GM21360 (cell line): ENCODE data around the gene BDKRB1.
"Not testable (repeated sequence)": the region's sequence is repeated elsewhere in the genome, so short reads cannot be mapped to it uniquely, and the experiment has no call there.

Experiments
- ATAC-seq: cut with Tn5 transposase; IDR thresholded peaks from one replicate; pipeline ENCODE4 v1.9.1; 2021; ENCODE audit warnings: mild to moderate bottlenecking, moderate library complexity; ENCODE audit not compliant: unreplicated experiment

BDKRB1 gene

DNA sequence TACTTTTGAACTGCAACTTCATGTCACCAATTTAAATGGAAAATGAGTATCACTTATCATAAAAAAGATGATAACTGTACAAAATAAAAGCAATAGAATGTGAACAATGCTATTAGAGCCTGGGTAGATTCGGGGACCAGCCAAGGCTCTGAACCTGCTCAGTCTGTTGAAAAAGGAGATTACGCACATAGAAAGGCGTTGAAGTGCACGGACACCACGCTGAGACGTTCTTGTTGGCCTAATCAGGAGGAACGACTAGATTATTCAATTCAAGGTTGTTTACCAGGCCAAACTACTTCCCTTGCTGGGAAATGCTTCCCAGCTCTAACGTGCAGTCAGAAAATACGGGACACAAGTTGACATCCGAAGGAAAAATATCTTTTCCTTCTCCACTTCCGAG, 23.5 kb upstream of the BDKRB1 start:
- no peak for ATAC-seq

DNA sequence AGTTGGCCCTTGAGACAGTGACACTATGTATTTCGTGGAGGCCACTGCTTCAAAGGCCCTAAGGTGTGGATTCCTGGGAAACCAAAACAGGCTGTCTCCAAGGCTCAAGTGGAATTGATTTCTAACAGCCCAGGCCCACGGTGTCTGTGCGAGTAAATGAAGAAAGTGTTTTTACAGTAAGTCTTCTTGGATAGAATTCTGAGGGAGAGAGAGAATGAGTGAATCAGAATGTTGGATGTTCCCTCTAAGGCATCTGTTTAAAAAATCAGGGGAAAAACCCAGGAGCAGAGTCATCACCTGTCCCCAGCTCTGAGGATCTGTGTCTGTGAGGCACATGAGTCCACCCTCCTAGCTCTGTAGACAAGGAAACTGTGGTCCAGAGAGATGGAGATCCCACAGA, 22.3 kb upstream of the BDKRB1 start:
- ATAC-seq, result no peak

DNA sequence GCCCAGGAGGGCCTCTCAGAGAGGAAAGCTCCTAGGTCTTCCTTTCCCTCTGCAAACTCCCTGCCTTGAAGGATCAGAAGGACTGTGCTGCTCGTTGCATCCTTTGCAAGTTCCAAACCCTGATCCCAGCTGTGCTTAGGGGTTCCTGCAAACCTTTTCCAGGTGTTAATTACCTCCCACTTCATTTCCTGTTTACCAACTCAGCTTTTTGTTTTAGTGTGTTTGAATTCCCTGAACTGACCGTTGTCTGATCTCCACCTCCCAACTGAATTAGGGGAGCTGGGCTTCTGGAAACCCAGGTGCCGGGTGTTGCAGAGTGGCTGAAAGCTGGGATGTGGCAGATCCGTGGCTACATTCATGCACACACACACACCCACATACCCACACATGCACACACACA, 20.6 kb upstream of the BDKRB1 start:
- ATAC-seq, result no peak

DNA sequence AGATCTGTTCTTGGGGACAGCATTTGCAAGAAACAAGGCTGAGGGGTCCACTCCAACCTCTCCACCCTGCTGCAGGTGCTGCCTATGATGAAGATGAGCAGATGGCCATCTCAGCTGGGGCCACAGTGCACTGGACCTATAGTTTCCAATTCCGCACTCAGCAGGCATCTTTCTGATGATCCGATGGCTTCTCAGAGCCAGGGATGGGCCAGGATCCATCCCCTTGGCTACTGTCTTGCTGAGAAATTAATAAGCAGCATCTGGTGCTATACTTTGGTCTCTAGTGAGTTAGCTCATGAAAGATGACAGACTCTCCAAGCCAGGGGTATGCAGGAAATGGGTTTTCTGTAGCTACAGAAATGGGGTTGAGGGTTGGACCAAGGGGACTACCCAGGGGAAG, 18.4 kb upstream of the BDKRB1 start:
- no peak for ATAC-seq

DNA sequence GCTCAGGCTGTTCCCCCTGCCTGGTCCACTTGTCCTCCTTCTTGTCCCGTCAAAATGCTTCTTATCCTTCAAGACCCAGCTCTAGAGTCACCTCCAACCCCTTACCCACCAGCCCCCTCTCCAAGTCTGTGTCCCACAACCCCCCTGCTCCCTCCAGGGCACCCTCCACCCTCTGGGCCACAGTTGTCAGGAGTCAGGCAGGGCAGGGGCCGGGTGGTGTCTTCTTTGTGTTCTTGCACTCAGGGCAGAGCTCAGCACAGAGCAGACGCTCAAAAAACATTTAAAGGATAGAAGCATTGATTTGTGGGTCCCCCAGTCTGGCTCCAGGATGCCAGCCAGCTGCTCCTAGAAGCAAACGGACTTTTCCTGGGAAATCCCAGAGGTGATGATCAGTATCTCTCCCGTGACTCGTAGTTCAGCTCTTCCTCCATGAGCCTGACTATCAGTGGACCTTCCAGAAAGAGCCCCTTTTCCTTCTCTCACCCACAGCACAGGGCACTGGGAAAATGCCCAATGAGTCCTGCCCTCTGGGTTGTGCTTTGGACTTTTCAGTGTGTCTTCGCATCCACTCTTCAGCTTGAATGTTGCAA, 17.2 kb upstream of the BDKRB1 start:
- no peak for ATAC-seq

DNA sequence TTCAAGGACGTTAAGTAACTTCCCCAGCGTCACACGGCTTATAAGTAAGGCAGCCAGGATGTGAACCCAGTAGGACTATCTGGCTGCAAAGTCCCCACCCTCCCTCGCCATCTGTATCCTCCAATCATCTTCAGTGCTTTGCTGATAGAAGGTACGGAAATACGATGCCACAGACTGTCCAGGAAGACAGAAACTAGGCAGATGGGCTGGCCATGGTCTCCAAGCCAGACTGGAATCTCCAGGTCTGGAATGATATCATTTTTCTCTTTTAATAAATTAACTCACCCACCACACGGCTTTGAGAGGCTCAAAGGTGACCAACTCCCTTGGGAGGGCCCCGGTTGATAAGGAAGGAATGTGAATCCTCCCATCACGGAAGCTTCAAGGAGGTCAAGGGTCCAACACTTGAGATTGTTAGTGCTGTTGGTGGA, 16.3 kb upstream of the BDKRB1 start:
- no peak for ATAC-seq

DNA sequence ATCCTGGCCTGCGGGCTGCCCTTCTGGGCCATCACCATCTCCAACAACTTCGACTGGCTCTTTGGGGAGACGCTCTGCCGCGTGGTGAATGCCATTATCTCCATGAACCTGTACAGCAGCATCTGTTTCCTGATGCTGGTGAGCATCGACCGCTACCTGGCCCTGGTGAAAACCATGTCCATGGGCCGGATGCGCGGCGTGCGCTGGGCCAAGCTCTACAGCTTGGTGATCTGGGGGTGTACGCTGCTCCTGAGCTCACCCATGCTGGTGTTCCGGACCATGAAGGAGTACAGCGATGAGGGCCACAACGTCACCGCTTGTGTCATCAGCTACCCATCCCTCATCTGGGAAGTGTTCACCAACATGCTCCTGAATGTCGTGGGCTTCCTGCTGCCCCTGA, 15.4 kb upstream of the BDKRB1 start:
- no peak for ATAC-seq

DNA sequence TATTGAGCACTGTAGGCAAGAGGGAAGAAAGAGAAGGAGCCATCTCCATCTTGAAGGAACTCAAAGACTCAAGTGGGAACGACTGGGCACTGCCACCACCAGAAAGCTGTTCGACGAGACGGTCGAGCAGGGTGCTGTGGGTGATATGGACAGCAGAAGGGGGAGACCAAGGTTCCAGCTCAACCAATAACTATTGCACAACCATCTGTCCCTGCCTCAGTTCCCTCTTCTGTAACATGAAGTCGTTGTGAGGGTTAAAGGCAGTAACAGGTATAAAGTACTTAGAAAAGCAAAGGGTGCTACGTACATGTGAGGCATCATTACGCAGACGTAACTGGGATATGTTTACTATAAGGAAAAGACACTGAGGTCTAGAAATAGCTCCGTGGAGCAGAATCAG, 13.9 kb upstream of the BDKRB1 start:
- no peak for ATAC-seq

DNA sequence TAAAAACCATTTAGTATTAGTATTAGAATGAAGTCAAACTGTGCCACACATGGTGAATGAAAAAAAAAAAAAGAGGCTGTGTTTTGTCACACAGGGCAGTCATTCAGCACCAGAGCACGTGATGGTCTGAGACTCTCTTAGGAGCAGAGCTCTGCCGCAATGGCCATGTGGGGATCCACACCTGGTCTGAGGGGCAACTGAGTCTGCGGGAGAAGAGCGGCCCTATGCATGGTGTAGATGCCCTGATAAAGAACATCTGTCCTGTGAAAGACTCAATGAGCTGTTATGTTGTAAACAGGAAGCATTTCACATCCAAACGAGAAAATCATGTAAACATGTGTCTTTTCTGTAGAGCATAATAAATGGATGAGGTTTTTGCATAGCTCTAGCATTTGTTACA, 12.2 kb upstream of the BDKRB1 start:
- ATAC-seq, result no peak

DNA sequence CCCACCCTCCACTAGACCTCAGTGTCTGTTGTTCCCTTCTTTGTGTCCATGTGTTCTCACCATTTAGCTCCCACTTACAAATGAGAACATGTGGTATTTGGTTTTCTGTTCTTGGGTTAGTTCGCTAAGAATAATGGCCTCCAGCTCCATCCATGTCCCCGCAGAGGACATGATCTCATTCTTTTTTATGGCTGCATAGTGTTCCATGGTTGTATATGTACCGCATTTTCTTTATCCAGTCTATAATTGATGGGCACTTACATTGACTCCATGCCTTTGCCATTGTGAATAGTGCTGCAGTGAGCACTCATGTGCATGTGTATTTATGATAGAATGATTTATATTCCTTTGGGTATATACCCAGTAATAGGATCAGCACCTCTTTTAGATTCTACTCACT, 10.9 kb upstream of the BDKRB1 start:
- not testable (repeated sequence) for ATAC-seq

DNA sequence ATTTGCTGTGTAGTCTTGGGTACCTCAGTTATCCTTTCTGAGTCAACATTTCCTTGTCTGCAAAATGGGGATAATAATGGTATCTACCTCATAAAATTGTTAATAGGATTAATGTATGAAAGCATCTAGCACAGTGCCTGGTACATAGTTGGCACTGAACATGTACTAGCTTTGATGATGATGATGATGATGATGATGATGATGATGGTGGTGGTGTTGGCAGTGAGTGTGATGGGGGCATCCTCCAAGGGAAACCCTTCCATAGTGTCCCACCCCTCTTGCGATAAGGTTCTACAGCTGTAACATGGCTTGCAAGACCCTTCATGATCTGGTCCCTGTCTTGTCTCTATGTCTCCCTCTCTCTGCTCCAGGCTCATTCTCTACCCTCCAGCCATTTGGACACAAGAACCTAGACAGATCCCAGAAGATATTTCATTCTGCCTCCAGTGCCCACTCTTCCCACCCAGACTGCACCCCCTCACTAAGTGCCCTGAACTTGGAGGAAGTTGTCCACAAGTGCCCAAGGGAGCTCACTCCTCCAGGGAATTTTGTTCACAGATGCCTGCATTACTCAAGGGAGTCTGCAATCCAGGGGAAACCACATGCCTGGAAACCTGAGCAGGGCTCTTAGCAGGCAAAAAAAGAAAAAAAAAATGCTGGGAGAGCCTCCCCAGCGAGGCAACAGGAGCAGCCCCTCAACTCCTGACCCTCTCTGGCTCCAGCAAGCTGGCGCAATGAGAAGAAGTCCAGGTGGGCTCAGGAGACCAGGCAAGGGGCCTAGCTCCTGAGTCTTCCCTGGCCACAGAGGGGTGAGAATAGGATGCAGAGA, 10.1 kb upstream of the BDKRB1 start:
- ATAC-seq, result no peak

DNA sequence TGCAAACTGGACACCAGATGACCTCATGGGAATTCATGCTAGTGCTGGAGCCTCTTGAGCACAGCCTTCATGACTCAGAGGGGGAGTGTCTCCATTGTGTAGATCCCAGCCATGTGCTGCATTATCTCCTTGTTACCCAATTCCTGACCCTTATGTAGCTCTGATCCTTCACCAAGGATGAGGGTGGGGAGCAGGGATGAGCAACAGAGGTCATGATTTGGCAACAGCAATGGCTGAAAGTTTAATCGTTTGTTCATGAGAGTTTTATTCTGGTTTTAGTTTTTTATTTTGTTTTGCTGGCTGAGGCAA, 9.5 kb upstream of the BDKRB1 start:
- ATAC-seq, result no peak

DNA sequence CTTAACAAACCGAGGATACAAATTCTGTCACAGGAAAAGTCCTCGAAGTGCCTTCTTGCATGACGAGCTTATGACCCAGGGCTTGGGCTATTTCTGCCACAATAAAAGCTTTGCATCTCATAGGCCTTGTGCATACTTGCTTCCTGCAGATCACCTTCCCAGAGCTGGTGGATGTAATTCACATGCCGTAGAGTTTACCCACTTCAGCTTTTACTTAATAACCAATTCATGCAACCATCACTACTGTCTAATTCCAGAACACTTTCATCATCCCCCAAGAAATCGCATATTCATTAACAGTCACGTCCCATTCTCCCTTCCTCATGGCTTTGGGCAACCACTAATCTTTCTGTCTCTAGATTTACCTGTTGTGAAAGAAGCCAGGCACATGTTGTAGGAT, 9.0 kb upstream of the BDKRB1 start:
- ATAC-seq, result no peak

DNA sequence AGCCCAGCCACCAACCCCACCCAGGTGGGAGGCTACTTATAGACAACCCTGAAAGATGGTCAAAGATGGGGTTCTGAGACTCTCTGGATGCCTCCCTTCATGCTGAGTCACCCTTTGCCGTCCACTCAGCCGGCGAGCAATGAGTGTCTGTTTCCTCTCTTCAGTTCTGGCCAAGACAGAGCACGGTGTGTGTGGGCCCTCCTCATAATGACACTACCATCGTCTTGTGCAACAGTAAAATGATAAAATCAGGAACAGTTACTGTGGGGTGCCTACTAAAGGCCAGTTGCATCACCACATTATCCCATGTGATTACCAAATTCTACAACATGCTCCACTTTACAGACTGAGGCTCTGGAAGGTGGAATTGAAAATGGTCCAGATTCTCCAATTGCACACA, 7.0 kb upstream of the BDKRB1 start:
- no peak for ATAC-seq

DNA sequence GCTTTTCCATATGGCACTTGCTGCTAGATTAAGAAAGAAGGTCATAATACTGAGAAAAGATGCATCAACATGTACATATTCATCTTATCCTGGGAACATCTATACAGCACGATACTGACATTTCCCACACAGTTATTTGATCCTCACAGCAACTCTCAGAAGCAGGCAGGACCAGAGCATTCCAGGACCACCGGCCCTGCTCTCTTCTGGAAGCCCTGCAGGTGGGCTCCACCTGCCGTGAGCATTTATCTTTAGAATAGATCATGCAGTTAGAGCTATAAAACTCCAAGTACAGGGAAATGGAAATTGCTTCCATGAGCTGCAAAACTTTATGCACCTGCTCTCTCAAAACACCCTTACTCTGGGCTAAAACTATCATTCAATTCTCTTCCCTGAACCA, 5.5 kb upstream of the BDKRB1 start:
- no peak for ATAC-seq

DNA sequence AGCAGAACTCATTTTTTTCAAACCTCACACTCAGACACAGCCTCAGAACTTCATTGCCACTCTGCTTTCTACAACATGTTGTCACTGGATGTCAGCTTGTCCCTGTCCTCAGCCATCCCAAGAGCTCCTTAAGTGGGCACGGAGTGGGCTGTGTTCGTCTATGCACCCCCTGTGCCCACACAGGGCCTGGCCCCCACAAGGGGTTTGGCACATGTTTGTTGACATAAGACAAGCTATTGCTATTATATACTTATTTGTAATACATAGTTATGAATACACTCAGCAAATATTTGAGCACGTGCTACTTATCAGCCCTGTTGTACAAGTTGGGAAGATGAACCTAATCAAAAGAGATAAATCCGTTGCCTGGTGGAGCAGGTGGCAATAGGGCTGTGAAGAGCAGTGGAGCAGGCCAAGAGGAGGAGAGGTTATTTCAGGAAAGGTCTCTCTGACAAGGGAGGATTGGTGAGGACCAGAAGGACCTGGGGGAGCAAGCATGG, 4.3 kb upstream of the BDKRB1 start:
- ATAC-seq, result no peak

DNA sequence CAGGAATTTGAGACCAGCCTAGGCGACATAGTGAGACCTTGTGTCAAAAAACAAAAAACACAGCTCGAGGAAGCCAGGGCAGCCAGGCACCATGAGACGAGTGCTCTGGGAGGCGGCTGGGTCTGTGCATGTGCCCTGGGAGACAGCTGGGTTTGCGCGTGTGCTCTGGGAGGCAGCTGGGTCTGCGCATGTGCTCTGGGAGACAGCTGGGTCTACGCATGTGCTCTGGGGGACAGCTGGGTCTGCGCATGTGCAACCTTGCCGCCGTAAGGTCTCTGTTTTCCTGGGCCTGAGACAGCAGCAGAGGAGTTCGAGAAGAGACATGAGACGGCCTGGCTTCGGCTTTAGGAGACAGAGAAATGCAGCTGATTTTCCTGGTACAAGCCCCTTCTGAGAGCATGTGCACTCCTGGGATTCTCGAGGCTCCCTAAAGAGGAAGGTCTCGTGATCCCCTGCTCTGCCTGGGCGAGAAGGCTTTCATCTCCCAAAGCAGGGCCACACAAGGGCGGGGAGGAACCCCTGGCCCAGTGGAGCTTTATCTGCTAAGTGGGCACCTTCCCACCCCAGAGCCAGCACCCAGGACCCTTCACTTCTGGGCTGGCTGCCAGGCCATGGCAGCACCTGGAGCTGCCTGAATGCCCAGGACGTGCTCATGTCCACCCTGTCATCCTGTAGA, 3.5 kb upstream of the BDKRB1 start:
- no peak for ATAC-seq

DNA sequence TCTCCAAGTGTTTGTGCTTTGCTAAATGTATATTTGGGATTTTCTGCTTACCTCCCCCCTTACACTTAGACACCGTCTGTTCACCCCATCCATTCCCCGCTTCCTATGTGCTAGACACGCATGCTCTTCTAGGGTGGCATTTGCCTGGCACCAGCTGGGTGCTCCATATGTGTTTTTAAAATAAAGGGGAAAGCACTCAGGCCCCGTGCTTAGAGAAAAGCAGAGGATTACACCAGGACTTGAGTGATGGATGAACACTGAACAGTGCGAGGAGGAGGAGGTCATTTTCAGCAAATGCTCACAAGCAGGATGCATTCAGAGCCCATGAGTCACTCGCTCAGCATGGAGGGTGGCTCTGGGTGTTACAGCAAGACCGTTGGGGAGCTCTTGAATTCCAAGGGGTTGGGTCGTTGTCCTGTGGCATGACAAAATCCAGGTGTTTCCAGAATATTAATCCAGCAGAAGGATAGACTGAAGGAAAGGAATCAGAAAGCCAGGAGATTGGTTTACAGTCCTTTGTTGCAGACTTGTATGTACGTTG, 2.9 kb upstream of the BDKRB1 start:
- no peak for ATAC-seq

DNA sequence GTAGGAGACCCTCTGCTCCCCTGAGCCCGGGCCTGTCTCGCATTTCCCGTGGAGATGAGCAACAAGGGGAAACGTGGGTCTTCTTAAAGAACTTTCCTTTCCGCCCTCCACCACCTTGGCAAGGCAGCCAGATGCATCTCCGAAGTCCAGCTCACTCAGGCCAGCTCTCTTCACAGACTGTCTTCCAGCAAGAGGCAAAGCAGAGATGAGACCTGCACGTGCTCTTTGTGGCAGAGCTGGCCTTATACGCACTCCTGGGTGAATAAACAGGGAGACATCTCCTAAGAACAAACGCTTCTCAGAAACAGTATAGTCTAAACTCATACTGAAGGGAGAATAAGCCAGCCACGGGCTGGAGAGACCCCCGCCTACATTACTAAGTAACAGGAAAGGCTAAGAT, 1.3 kb upstream of the BDKRB1 start:
- ATAC-seq, result no peak

DNA sequence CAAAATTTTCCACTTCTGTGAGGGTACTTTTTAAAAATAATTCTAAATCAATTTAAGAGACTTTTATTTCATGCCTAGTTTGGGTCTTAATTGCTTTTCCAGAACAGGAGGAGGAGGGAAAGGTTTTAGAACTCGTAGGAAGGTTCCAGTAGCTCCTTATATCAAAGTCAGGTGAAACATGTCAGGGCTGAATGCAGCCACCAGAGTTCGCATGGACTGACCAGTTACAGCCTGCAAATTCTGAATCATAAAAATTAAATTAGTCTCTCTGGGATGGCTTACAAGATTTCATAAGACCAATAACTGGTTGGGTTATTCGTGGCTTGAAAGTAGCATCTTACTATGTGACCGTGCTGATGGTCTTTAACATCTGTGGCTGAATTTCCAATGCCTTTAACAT, 397 bp downstream of the BDKRB1 start:
- no peak for ATAC-seq

DNA sequence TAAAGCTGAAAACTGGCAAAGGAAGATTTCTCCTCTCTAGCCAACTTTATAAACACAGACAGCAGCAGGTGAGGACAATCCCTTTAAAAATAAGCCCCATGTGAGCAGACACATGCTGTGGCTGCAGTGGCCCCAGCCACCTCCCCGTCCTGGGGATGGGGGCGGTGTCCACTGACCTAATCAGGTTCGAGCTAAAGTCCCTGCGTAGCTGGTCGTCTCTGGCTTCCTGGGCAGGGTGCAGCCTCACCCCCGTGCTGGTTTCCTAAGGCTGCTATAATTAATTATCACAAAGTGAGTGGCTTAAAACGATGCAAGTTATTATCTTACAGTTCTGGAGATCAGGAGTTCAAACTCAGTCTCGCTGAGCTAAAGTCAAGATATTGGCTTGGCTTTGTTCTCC, 1.0 kb downstream of the BDKRB1 start:
- no peak for ATAC-seq

DNA sequence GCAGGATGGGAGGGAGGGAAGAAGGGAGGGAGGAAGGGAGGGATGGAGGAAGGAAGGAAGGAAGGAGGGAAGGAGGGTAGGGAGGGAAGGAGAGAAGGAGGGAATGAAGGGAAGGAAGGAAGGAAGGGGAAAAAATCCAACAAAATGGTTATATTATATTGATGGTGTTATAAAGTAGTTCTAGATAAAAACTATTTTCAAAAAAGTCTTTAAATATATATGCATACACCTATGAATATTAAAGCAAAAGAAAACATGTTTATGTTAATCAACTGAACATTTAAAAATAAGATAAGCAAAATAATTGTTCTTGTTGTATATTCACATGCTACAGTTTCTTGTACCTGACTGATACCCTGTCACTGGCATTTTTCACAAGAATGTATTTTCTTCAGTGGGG, 1.9 kb downstream of the BDKRB1 start:
- ATAC-seq, result no peak
